SH-SY5Y (cell line): Measurements from ENCODE around the gene ZMPSTE24.

Experiments used
- GATA2 ChIP-seq: IDR thresholded peaks from 2 replicates; pipeline ENCODE4 v1.6.1; 2011; ENCODE audit warnings: mild to moderate bottlenecking, low read depth, low read length
- GATA3 ChIP-seq: IDR thresholded peaks from 2 replicates; pipeline ENCODE4 v1.6.1; 2011; ENCODE audit warnings: low read depth, mild to moderate bottlenecking, low read length, moderate library complexity

- no peak for TF ChIP-seq GATA3
- no peak for TF ChIP-seq GATA2
Measured at GRCh38 chr1:40251456-40251855, 6.6 kb upstream of the ZMPSTE24 start.
